Prostate gland (tissue), 2 donors: Measurements from ENCODE around the gene DEPDC1.

Source experiments
- CTCF ChIP-seq, 4 experiments: fragments of 200-600 bp in 2 of 4; fragments of 450-650 bp in 2 of 4; sonication (generic) in 2 of 4; IDR thresholded peaks; 1 replicate in 3 of 4; 2 replicates in 1 of 4; pipeline ENCODE4 v1.5.1; 2016 to 2019; ENCODE audit warnings: antibody characterized with exemption in 4 of 4, mild to moderate bottlenecking in 2 of 4, moderate library complexity in 2 of 4
- POLR2A ChIP-seq: fragments of 450-650 bp; IDR thresholded peaks from one replicate; pipeline ENCODE4 v1.6.1; 2016; ENCODE audit warnings: antibody characterized with exemption, mild to moderate bottlenecking

- TF ChIP-seq CTCF (IDR thresholded peaks at IDR 0.05) (no peak), POLR2A (no peak)
These were observed 42.1 kb upstream of the DEPDC1 start for GRCh38 chr1:68538941-68539340.
